GM19351 (cell line): Measurements from ENCODE around the gene PTPRB.

Source experiments
- ATAC-seq: cut with Tn5 transposase; IDR thresholded peaks from one replicate; pipeline ENCODE4 v1.9.1; 2021; ENCODE audit warnings: mild to moderate bottlenecking, moderate library complexity; ENCODE audit not compliant: unreplicated experiment

PTPRB gene

GRCh38 chr12:70467918-70468733, 169.1 kb downstream of the PTPRB start:
- no peak for ATAC-seq

GRCh38 chr12:70467476-70467875, 169.8 kb downstream of the PTPRB start:
- ATAC-seq = no peak

GRCh38 chr12:70466753-70467152, 170.5 kb downstream of the PTPRB start:
- no peak for ATAC-seq
